Measurements from ENCODE around the gene CD300C.

The CD300C gene

GRCh38 chr17:74491626-74492025 is 54.3 kb downstream of the CD300C start:
- H3K27ac Mint-ChIP-seq: peak overlapping the region in 1 of 3 experiments; percentile 54
- H3K4me3 Mint-ChIP-seq: no peak overlapping the region
- peaks cover 10% of the 10 kb centered on the region for H3K27me3 Mint-ChIP-seq (ENCODE audit: low read depth)
- no peaks in the 10 kb centered on the region for H3K36me3 Mint-ChIP-seq (ENCODE audit: low read depth)
- H3K9me3 Mint-ChIP-seq: peaks cover 6% of the 10 kb centered on the region
- TF ChIP-seq CTCF (IDR thresholded peaks at IDR 0.05; ENCODE audit: unreplicated experiment in 3 of 3): no peak
- no peaks in the 10 kb centered on the region for H3K4me1 Mint-ChIP-seq
